H1 (cell line): ENCODE data around the gene NR3C1.

ENCODE experiments used
- CEBPB ChIP-seq: IDR thresholded peaks from 2 replicates; pipeline ENCODE4 v1.6.1; 2012; ENCODE audit warnings: low read depth, low read length
- EZH2 ChIP-seq: fragments of 200-600 bp; sonication (generic); IDR thresholded peaks from 2 replicates; pipeline ENCODE4 v1.7.1; 2012; ENCODE audit warnings: low read depth, mild to moderate bottlenecking, moderate library complexity, low read length, inconsistent platforms; ENCODE audit not compliant: severe bottlenecking
- HDAC6 ChIP-seq: IDR thresholded peaks from one replicate; pipeline ENCODE4 v1.7.1; 2012; ENCODE audit warnings: low read depth, mild to moderate bottlenecking, inconsistent platforms, low read length, moderate library complexity
- JUND ChIP-seq: IDR thresholded peaks from 2 replicates; pipeline ENCODE4 v1.6.1; 2011; ENCODE audit warnings: mild to moderate bottlenecking, improper control_type of control experiment, low read length
- POLR2AphosphoS5 ChIP-seq: IDR thresholded peaks from 2 replicates; pipeline ENCODE4 v1.6.1; 2011; ENCODE audit warnings: low read depth, low read length
- RAD21 ChIP-seq, 2 experiments: IDR thresholded peaks in 1 of 2; conservative IDR thresholded peaks in 1 of 2; 2 replicates each; pipeline ENCODE4 v1.6.1; 2011; ENCODE audit warnings: low read depth in 2 of 2, low read length in 2 of 2, improper control_type of control experiment in 1 of 2, inconsistent platforms in 1 of 2, mild to moderate bottlenecking in 1 of 2, moderate library complexity in 1 of 2
- RBBP5 ChIP-seq: IDR thresholded peaks from 2 replicates; pipeline ENCODE4 v1.7.1; 2012; ENCODE audit warnings: low read depth, mild to moderate bottlenecking, inconsistent platforms, low read length, moderate library complexity, borderline replicate concordance
- SIX5 ChIP-seq: IDR thresholded peaks from 2 replicates; pipeline ENCODE4 v1.6.1; 2011; ENCODE audit warnings: mild to moderate bottlenecking, low read depth, low read length
- YY1 ChIP-seq: IDR thresholded peaks from 2 replicates; pipeline ENCODE4 v1.6.1; 2011; ENCODE audit warnings: low read depth, mild to moderate bottlenecking, low read length
- ZNF274 ChIP-seq: IDR thresholded peaks from 2 replicates; pipeline ENCODE4 v1.7.0; 2012; ENCODE audit warnings: low read length, borderline replicate concordance; ENCODE audit errors: extremely low read depth
- TF ChIP-seq, protein P1 (sequence below), 3 experiments: IDR thresholded peaks; 1 replicate in 2 of 3; 2 replicates in 1 of 3; pipeline versions ENCODE4 v1.5.1 to v1.6.1; 2011; ENCODE audit warnings: low read length in 3 of 3, mild to moderate bottlenecking in 3 of 3, inconsistent platforms in 2 of 3, low read depth in 1 of 3, moderate library complexity in 1 of 3; ENCODE audit not compliant: insufficient read depth in 1 of 3; ENCODE audit errors: control extremely low read depth in 1 of 3

DNA sequence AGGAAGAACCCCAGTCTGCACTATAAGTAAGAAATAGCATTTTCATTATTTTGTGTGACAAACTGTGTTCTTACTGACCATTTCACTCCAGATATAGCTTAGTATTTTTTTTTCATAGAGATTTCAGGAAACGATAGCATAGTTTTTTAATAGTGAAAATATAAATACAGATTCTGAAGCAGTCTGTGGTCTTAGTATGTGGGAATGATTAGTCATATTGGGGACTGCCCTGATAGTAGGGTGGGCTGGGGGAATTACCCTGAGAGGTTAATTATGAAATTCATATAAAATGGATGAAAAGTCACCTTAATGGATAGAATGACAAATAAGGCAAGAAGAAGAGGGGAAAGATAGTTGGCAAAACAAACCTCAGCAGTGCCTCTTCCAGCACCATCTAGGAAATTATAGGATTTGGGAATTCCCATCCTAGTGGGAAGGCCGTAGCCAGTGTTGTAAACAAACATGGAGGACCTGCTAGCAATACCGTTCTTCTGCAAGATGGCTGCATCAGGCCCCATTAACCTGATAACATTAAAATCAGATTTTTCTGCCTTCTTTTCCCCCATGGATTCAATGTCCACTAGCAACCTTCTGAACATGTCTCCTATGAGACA lies 23.7 kb upstream of the NR3C1 start:
- TF ChIP-seq HDAC6 (no peak), CEBPB (no peak), EZH2 (no peak), YY1 (no peak), SIX5 (no peak), POLR2AphosphoS5 (no peak), JUND (no peak), RAD21 (IDR thresholded peaks at IDR 0.05 in 1 of 2, conservative IDR thresholded peaks at IDR 0.05 in 1 of 2; ENCODE audit: low read depth in 2 of 2, low read length in 2 of 2) (no peak), ZNF274 (no peak), RBBP5 (no peak)
- TF ChIP-seq, protein P1, sequence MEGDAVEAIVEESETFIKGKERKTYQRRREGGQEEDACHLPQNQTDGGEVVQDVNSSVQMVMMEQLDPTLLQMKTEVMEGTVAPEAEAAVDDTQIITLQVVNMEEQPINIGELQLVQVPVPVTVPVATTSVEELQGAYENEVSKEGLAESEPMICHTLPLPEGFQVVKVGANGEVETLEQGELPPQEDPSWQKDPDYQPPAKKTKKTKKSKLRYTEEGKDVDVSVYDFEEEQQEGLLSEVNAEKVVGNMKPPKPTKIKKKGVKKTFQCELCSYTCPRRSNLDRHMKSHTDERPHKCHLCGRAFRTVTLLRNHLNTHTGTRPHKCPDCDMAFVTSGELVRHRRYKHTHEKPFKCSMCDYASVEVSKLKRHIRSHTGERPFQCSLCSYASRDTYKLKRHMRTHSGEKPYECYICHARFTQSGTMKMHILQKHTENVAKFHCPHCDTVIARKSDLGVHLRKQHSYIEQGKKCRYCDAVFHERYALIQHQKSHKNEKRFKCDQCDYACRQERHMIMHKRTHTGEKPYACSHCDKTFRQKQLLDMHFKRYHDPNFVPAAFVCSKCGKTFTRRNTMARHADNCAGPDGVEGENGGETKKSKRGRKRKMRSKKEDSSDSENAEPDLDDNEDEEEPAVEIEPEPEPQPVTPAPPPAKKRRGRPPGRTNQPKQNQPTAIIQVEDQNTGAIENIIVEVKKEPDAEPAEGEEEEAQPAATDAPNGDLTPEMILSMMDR (IDR thresholded peaks at IDR 0.05; ENCODE audit: control extremely low read depth in 1 of 3, insufficient read depth in 1 of 3, low read depth in 1 of 3, low read length in 3 of 3): no peak
